ENCODE results near the gene S100Z.

DNA sequence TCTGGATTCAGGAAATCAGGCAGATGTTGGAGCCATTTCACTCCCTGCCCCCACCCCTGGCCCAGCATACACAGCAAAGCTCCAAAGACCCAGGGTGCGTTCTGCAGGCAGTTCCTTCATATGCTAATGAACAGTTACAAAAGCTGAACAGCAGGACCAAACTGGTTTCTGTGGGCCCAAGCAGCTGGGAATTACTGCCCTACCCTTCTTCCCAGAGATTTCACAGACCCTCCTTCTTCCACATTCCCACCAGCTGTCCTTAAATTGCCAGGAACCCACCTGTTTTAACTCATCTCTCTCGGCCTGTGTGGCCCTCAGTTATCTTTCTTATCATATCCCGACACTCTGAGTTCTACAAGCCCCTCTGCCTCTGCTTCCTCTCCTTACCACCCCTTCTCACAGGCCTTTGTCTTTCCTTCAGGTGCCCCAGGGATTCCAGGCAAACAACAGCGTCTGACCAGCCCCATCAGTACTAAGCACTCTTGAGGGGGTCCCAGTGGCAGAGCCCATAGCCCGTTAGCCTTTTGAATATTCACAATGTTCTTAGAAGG lies 41.6 kb upstream of the S100Z start:
- TF ChIP-seq POLR2A (IDR thresholded peaks at IDR 0.05; ENCODE audit: low read length) (no peak), GATA1 (IDR thresholded peaks at IDR 0.05; ENCODE audit: low read depth, low read length) (no peak)
